H7 (cell line): ENCODE data around the gene SLC4A1. TPM values are rescaled to one million over a fixed set of nuclear protein-coding genes. Genes with fewer than 3 reads are reported as not detected.
A peak's percentile ranks its signal among the peaks of the same experiment; 100 is the strongest.

Experiments used
- DNase-seq: peaks from one replicate; pipeline ENCODE4 v3.0.0; 2012
- H3K27me3 ChIP-seq: 2 replicates; pipeline ENCODE4 v1.6.0; 2011; ENCODE audit warnings: mild to moderate bottlenecking, low read length; ENCODE audit not compliant: control insufficient read depth, insufficient read depth
- H3K36me3 ChIP-seq: replicated peaks from 2 replicates; pipeline ENCODE4 v1.5.1; 2011; ENCODE audit warnings: low read length; ENCODE audit not compliant: control insufficient read depth, insufficient read depth
- H3K4me3 ChIP-seq: 2 replicates; pipeline ENCODE4 v1.5.1; 2011; ENCODE audit warnings: low read depth, mild to moderate bottlenecking, control low read depth, low read length, moderate library complexity; ENCODE audit not compliant: insufficient read depth
- total RNA-seq: library from RNA; depleted of rRNA; stranded (reverse); fragments of >200 nt; shearing (Covaris generic); gene quantifications from 2 replicates; pipeline ENCODE4 v1.2.3, GENCODE V29; 2014

The SLC4A1 gene
- total RNA-seq, 1 experiment from 2014 or later: 0.07 TPM

DNA sequence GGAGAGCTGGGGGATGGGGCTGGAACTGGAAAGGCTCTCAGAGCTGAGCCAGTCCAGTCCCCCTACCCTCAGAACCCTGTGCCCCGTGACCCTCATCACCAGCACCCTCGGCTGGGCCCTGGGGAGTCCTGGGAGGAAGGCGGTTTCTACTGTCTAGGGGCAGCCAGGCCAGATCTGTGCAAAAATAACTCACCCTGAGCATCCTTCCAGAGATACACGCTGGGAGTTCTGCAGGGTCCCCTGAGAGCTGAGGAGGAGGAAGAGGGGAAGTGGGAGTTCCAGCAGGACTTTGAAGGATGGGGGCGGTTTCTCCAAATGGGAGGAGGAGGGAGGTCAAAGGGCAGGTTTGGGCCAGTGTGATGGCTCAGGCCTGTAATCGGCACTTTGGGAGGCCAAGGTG, 5.0 kb upstream of the SLC4A1 start:
- no peak overlapping the region for H3K4me3 ChIP-seq
- no peak for DNase-seq
- H3K36me3 ChIP-seq: no peaks in the 10 kb centered on the region
- H3K27me3 ChIP-seq: no peaks in the 10 kb centered on the region; the same call in 1 of the 2 replicates

DNA sequence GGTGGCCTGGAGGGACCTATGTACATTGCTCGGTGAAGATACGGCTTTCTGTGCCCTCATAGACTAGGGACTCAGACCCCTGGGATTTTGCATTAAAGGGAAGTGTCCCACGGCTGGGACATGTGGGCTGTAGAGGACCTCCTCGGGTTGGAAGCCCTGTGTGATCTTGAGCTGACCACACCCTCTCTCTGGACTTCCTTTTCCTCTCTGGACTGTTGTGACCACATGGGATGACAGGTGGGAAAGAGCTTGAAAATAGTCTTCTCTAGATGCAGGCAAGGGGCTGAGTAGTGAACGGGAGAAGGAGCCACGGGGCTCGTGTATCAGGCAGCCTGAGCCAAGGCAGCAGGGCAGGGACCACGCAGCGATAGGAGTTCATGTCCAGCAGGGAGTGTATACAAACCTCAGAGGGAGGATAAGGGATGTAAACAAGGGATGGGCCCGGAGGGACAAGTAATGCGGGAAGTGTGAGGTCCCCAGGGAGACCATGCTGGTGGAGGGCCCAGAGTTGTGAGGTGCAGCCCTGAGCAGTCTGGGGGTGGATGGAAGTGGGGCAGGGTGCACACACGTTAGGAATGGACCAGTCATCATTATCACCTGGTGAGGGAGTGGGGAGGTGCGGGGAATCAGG, 4.5 kb upstream of the SLC4A1 start:
- H3K4me3 ChIP-seq: no peak overlapping the region
- no peaks in the 10 kb centered on the region; the same call in 1 of the 2 replicates for H3K27me3 ChIP-seq
- peak; percentile 41 for DNase-seq
- no peaks in the 10 kb centered on the region for H3K36me3 ChIP-seq

- Histone ChIP-seq H3K36me3 (no peaks in the 10 kb centered on the region), H3K27me3 (no peaks in the 10 kb centered on the region; the same call in 1 of the 2 replicates), H3K4me3 (no peak overlapping the region)
- peak; percentile 48 for DNase-seq
Observed at GRCh38 chr17:44269535-44270240, 1.8 kb upstream of the SLC4A1 start.

DNA sequence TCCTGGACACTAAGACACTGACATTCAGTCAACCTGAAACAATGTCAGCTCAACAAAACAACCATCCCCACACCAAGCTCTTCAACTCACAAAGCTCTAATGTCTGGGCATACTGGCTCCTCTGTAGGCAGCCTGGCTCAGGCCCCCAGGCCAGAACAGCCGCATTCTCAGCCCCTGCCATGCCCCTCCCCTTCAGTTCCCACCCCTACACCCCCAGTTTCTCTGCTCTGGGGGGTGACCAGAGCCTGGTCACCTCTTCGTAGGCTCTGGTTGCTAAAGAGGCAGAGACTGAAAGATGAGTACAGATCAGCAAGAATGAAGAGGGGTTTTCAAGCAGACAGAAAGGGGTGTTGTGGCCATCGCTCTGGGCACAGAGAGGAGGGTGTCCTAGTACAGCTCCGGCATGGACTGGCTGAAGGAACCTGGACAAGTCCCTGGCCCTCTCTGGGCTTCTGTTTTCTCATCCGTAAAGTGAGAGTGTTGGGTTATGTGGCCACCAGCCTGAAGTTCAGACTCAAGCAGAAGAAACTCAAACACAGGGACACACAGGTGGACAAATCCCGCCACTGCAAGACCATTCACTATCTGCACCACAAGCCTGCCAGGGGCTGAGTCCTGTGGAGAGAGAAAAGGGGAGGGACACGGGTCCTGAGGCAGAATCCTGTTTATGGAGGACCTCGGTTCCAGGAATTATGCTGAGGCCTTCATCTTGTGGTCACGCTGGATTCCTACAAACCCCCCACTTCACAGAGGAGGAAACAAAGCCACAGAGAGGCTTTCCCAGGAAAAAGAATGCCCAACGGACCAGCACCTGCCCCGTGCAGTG, 987 bp upstream of the SLC4A1 start:
- Histone ChIP-seq H3K27me3 (no peaks in the 10 kb centered on the region; the same call in 1 of the 2 replicates), H3K4me3 (no peak overlapping the region), H3K36me3 (no peaks in the 10 kb centered on the region)
- DNase-seq: peak; percentile 50

- H3K36me3 ChIP-seq: no peaks in the 10 kb centered on the region
- no peak for DNase-seq
- H3K27me3 ChIP-seq: no peaks in the 10 kb centered on the region; the same call in 1 of the 2 replicates
- H3K4me3 ChIP-seq: no peak overlapping the region
Observed at GRCh38 chr17:44267165-44267455, 825 bp downstream of the SLC4A1 start.

DNA sequence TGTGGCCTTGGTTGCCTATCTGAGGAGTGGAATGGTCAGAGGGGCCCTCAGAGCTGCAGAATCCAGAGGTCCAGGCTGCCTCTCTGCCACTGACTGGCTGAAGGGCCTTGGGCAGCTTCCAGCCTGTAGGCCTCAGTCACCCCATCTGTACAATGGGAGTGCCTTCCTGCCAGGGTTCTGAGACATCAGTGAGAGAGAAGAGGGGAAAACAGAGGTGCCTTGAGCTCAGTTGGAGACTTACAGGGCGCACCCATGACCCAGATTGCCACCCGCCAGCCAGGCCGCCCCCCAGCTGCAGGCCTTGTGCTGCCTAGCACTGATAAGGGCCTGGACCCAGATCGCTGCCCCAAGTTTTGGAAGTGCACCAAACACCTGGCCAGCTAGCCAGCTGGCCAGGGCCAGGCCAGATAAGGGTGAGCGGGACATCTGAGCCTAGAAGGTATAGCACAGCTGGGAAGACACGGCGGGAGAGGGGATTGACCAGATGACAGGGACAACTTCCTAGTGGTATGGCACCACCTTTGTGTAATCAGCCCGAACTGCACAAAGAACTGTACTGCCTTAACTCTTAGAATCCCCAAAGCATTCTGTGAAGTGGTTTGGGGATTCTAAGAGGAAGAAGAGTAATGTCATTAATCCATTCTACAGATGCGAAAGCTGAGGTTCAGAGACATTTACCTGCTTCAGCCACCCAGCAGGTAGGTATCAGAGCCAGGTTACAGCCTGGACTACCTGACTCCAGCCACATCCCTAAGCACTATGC, 1.4 kb downstream of the SLC4A1 start:
- DNase-seq: peak; percentile 61
- Histone ChIP-seq H3K36me3 (no peaks in the 10 kb centered on the region), H3K27me3 (no peaks in the 10 kb centered on the region), H3K4me3 (no peak overlapping the region)

GRCh38 chr17:44263345-44263902, 4.5 kb downstream of the SLC4A1 start:
- Histone ChIP-seq H3K36me3 (no peaks in the 10 kb centered on the region), H3K4me3 (no peak overlapping the region), H3K27me3 (no peaks in the 10 kb centered on the region)
- no peak for DNase-seq

DNA sequence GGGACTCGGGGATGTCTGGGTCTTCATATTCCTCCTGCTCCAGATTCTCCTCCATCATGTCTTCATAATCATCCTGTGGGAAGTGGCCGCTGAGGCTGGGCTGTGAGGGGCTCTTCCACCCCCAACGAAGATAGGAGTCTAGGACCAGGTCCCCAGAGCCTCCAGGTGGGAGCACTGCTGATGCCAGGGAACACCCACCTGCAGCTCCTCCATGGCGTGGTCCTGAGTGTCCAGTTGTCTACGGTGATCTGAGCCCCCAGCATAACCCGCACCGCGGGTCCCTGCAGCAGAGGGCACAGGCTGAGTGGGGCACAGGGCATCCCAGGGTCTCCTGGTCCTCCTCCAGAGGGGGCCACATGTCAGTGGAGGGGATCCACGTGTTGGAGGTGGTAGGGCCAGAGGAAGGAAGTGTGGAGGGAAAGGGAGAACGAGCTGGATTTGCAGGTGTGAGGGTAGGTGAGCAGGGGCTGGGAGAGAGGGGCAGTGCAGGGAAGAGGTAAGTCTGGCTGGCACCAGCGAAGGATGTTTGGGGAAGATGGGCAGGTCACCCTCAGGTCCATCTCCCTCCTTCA, 5.2 kb downstream of the SLC4A1 start:
- H3K36me3 ChIP-seq: no peaks in the 10 kb centered on the region
- no peak for DNase-seq

DNA sequence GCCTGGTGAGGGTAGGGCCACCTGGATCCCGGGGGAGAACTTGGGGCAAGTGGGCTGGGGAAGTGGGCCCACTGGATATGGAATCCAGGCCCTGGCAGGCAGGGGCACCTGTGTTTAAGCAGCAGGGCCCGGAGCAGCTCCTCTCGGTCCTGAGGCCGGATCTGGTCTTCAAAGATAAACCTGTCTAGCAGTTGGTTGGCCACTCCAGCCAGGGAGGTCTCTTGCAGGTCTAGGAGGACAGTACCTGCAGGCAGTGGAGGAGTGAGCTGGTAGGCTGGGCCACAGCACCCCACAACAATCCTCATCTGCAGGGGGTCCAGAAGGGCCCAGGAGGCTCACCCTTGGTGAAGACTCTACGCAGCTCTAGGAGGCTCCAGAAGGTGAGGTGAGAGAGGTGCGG, 7.6 kb downstream of the SLC4A1 start:
- Histone ChIP-seq H3K4me3 (no peak overlapping the region), H3K27me3 (no peaks in the 10 kb centered on the region), H3K36me3 (no peaks in the 10 kb centered on the region)
- DNase-seq: peak; percentile 24

More for the DNA sequence above, 5.2 kb downstream of the SLC4A1 start:
- Histone ChIP-seq H3K4me3 (no peak overlapping the region), H3K27me3 (no peaks in the 10 kb centered on the region)

- no peaks in the 10 kb centered on the region for H3K36me3 ChIP-seq
- no peaks in the 10 kb centered on the region for H3K27me3 ChIP-seq
- peak; percentile 58 for DNase-seq
- no peak overlapping the region for H3K4me3 ChIP-seq
Observed at GRCh38 chr17:44258811-44259351, 9.1 kb downstream of the SLC4A1 start.

GRCh38 chr17:44257815-44258760, 9.8 kb downstream of the SLC4A1 start:
- Histone ChIP-seq H3K27me3 (no peaks in the 10 kb centered on the region), H3K4me3 (no peak overlapping the region), H3K36me3 (no peaks in the 10 kb centered on the region)
- peak; percentile 35 for DNase-seq

DNA sequence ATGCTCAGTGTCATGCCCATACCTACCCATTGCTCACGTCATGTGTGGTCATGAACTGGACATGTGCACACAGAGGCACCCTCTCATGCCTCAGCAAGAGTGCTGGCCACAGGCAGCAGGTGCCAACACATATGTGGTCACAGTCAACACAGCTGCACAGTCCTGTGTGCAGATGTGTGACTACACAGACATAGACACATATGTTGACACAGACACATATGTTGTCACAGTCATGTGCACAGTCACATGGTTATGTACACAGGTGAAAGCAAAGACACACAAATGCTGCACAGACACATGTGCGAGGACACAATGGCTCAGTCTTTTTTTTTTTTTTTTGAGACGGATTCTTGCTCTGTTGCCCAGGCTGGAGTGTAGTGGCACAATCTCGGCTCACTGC, 11.3 kb downstream of the SLC4A1 start:
- H3K27me3 ChIP-seq: no peaks in the 10 kb centered on the region
- H3K4me3 ChIP-seq: no peak overlapping the region
- no peak for DNase-seq
- no peaks in the 10 kb centered on the region for H3K36me3 ChIP-seq

- Histone ChIP-seq H3K4me3 (no peak overlapping the region), H3K27me3 (no peaks in the 10 kb centered on the region), H3K36me3 (no peaks in the 10 kb centered on the region)
- DNase-seq: no peak
Observed at GRCh38 chr17:44255915-44256314, 12.0 kb downstream of the SLC4A1 start.
